Fibroblast of skin of scalp (primary cell): ENCODE measurements around the gene TSC22D3.
A peak's percentile ranks its signal among the peaks of the same experiment; 100 is the strongest.
"Not testable (repeated sequence)": the region's sequence is repeated elsewhere in the genome, so short reads cannot be mapped to it uniquely, and the experiment has no call there.

Experiments
- DNase-seq: peaks from one replicate; pipeline ENCODE4 v3.0.0-alpha.2; 2013

Gene TSC22D3

DNA sequence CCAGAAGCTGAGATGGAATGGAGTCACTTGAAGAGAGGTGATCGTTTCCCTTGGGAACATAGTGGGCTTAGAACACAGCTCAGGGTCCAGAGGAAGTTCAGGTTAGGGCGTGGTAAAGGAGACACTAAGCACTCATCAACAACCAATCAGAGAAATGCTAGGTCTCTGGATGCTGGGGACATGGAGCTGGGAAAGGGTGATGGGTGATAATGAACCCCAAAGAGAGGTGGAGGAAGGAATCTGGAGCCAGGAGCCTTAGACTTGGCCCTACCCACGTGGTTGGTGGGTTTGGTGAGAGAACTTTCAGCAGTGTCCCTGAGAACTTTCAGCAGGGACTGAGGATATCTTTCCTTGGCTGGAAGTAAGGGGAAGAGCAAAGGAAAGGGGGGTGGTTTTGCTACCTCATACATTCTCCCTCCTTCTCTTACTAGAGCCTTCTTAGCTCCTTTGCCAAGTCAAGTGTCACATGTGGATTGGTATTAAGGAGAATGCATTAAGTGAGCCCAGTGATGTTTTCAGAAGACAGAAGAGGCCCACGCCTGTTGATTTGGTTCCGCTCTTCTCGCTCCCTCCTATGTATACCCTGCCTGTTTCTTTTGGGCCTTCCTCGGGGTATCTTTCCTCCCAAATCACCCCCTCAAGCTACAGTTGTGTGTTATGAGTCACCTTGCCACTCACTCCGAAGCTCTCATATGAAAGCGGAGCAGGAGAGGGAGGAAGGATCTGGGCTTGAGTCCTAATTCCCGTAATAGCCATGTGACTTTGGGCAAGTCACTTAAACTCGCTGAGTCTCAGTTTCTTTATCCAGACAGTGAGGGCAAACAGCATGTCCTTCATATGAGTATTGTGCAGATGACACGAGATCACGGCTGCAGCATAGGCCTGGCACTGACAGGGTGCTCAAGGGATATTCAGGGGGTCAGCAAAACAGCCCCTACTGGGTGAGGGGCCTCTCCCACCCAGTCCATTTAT lies 63.1 kb downstream of the TSC22D3 start:
- peak; percentile 11 for DNase-seq

DNA sequence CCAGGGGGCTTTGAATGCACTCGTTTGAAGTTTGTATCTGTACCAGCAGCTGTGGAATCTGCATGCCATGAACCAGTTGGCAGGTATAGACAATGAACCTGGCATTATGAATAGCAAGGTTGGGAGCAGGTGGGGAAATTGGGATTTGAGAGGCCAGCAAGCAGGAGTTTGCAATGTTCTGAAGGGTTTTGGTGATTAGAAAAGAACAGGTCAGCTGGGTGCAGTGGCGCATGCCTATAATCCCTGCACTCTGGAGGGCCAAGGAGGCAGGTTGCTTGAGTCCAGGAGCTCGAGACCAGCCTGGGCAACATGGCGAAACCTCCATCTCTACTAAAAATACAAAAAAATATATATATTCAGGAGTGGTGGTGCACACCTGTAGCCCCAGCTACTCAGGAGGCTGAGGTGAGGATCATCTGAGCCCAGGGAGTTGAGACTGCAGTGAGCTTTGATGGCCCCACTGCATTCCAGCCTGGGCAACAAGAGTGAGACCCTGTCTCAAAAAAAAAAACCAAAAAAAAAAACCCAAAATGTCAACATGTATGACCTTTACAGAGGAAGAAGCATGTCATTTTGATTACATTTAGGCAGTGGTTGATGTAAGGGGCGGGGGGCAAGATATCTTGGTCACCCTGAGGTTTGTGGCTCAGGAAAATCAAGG lies 63.9 kb downstream of the TSC22D3 start:
- DNase-seq: no peak

DNA sequence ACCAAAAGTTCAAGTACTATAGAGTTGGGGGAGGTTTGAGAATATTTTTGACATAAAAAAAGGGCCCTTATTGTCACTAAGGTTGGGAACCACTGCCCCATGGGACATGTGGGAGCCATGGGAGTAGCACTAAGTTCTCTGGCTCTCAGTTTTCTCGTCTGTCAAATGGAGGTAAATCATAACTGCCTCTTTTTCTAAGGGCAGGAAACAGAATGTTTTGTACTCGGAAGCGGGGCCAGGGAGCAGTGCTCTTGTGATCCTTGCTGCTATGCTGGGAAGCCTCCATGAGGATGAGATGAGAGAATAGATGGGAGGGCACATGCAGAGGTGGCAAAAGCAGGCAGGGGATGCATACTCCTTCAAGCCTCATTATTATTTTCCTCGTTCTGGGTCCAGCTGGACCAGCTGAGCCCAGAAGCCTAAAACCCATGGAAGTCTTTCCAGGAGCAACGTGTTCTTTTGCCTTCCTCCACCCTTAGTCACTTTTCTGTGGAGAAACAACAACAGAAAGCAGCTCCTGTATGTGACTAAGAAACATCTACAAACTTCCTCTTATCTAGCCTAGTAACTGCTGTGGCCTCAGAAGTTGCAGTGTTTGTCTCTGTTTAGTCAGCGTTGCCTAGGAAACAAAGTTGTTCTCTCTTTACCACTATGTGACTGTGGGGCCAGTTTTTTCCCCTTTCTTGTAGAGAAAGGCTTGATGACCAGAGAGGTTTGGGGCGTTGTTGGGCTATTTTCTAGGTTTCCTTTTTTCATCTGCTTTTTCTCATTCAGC lies 64.8 kb downstream of the TSC22D3 start:
- DNase-seq: peak; percentile 86

DNA sequence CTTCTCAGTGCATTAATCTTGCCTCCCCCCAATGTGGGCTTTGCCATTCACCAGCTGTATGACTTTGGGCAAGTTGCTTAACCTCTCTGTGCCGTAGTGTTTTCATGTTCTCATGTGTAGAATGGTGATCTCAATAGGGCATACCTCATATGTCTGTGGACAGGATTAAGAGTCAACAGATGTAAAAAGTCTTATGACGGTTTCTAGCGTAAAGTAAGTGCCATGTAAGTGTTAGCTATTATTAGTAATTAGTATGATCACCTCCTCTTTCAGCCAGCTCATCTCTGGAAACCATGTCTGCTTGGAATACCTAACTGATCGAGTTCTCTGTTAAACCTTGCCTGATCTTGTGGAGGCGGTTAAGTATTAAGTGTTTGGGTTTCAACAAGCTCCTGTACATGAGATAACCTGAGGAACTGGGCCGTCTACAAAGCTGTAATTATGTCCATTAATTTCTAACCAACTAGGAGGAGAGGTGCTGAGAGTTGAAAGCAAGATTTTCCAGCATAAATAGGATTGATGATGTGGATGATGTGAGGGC lies 66.3 kb downstream of the TSC22D3 start:
- no peak for DNase-seq

DNA sequence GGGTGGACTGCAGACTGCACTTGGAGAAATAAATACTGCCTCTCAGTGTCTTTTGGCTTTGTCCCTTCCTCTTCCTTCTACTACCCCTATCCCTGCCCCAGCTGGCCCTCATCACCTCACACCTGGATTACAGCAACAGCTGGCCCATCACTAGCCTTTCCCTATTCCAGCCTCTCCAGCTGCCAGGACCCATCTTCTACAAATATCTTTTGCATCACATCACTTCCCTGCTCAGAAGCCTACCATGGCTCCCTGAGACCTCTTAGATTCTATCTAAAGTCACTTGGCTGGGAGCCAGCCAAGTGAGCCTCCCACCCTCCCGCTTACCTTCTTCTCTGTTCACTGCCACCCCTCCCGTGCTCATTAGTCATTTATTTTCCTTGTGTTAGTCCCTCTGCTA lies 66.8 kb downstream of the TSC22D3 start:
- no peak for DNase-seq

DNA sequence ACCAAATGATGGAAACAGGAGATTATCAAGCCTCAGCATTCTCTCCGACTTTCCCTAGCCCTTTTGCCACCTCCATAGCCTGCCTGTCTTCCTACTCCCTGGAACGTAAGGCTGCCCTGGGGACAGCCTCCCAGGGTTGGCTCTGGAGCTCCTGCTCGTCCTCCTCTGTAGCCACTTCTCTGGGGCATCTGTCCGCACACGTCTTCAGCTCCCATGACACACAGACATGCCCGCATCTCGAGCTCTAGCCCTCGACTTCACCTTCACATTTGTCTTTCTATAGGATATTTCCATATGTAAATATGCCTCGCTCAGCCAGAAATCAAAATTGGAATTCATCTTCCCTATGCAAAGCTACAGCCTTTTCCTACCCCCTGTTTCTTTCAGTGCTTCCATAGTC lies 67.7 kb downstream of the TSC22D3 start:
- no peak for DNase-seq

DNA sequence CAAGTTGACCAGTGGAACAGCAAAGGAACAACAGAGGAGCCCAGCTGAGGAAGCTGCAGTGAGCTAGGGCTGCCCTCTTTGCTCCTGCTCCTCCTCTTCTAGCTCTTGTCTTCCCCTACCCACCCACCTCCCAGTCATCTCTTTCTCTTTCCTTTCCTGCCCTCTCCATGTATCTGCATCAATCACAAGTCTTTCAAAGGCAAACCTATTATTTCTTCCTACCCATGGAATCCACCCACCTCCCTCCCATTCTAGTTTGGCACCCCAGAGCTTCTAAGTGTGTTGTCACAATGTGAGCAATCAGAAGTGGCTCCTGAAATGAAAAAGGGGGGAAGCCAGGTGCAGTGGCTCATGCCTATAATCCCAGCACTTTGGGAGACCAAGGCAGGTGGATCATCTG lies 69.3 kb downstream of the TSC22D3 start:
- DNase-seq: no peak

DNA sequence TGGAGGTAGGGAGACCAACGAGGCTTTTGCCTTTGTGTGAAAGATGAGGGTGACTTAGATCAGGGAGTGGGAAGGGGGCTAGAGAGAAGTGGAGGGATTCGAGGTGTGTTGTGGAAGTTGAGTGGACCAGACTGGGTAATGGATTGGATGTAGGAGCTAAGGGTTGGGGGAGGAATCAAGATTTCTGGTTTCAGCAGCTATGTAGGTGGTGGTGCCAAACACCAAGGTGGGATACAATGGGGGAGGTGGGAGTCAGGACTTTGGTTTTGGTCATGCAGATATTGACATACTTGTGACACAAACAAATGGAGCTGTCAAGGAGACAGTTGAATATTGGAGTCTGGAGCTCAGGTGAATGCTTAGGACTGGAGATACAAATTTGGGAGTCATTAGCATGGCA lies 71.0 kb downstream of the TSC22D3 start:
- DNase-seq: no peak

DNA sequence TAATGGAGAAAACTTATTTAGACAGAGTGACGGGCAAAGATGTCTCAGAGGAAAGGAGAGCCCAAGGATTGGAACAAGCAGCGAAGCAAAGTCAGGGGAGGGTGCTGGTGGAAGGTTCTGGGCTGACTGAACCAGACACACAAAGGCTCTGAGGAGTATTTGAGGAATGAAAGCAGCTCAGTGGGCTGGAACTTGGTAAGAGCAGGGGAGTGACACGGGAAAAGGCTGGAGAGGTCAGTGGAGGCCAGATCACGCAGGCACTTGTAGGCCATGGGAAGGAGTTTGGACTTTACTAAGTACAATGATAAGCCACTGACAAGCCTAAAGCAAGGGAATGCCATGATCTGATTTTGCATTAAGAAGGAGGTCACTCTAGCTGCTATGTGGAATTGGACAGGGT lies 71.4 kb downstream of the TSC22D3 start:
- no peak for DNase-seq

DNA sequence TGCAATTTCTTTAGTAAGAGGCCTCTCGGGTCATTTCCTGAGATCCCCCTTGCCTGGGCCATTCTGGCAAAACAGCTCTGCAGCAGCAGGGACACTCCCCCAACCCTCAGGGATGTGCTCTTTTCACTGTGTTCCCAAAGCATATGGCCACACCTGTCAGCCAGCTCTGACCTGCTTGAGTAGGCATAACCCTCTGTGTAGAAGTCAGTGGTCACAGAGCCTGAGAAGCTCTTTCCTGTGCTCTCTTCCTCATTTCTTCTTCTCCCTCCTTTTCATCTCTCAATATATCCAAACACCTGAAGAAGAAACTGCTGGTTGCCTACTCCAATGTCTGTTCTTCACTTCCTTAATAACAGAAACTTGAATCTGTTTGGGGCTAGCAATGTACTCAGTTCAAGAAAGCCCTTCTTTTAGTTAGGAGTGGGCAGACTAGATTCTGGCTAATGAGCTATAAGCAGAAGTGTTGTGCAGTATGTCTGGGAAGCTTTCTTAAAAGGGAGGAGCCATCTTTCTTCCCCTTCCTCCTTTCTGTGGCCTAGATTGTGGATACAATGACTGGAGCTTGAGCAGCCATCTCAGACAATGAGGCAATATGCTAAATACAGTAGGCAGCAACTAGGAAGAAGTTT lies 74.0 kb downstream of the TSC22D3 start:
- no peak for DNase-seq

DNA sequence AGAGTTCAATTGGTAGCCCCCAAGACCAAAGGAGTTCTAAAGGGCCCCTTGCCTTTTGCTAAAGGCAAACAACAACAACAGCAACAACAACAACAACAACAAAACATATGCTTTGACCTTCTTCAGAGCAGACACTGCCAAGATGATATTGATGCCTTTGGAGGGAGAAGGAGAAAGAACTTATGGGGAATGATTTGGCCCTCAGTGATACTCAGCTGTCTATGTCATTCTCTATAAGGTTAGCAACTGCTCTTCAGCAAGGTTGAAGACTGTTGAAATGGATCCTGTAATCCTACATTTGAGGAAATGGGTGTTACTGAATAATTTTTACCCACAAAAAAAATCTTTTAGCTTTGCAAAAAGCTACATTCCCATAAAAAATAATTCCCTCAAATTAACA lies 74.8 kb downstream of the TSC22D3 start:
- DNase-seq: no peak

DNA sequence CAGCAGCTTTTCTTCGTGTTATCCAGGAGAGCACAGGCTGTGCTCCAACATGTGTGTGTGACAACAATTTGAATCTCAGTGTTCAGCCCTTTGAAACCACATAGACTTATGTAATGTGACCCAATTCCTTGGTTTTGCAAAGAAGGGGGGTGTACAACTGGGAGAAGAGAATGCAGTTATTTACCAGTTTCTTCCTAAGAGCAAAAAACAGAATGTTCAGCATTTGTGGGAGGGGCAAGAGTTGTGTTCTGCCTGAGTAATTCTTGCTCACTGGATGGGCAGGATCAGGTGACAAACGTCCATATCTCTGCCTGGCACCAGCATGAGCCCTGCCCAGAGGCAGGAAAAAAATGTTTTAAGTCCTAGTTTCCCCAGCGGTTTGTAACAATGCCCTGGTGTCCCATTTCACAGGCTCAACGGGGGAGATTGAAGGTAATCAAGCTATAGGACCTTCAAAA lies 75.2 kb downstream of the TSC22D3 start:
- no peak for DNase-seq

DNA sequence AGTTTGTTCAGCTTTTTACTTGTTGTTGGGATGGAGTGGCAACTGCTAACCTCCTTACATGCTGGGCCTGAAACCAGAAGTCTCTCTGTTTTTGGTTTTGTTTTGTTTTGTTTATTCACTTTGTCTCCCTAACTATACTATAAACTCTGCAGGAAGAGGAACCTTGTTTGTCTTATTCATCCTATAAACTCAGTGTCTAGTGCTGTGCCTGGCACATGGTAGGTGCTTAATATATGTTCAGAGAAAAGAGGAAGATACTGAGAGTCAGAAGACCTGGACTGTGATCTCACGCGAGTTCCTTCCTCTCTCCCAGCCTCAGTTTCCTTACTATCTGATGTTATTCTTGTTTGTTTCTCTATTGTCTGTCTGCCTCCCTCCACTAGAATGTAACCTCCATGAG lies 76.0 kb downstream of the TSC22D3 start:
- no peak for DNase-seq

DNA sequence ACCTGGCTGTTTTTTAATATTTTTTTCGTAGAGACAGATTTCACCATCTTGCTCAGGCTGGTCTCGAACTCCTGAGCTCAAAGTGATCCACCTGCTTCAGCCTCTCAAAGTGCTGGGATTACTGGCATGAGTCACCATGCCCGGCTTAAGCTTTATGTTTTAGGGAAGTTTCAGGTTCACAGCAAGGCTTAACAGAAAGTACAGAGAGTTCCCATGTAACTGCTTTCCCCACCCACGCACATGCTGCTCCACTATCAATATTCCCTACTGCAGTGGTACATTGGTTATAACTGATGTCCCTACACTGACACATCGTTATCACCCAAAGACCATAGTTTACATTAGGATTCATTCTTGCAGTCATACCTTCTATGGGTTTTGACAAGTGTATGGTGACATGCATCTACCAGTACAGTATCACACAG lies 84.6 kb downstream of the TSC22D3 start:
- DNase-seq: no peak

DNA sequence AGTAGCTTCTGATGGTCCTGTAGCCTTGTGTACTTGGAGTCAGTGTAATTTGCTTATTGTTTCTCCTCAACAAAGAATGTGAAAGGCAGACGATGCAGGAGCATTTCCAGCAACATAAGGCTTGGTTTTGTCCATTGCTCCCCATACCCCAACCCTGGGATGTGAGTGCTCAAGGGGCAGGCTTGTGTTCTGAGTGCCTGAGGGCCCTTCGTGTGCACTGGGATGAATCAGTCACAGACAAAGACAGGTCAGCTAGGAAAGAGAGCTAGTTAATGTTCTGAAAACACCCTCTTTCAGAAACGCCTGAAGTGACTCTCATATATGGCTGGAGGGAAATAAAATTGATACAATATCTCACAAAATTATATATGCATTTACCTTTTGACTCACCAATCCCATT lies 88.1 kb downstream of the TSC22D3 start:
- DNase-seq: no peak

DNA sequence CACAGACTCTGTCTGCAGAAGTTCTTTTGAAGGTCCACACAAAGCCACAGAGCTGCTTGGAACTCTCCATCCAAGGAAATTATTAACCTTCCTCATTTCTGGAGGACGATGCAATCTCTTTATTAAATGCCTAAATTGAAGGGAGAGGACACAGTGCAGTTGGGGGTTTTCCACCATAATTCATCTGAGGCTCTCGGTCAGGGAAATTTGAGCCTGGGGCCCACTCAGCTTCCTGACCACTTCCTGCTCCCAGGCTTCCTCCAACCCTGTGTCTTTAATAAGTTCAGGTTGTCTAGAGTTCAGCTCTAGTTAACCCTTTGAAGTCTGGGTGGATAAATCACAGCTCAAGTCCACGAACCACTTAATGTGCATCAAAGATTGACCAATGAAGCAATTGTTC lies 88.8 kb downstream of the TSC22D3 start:
- no peak for DNase-seq

DNA sequence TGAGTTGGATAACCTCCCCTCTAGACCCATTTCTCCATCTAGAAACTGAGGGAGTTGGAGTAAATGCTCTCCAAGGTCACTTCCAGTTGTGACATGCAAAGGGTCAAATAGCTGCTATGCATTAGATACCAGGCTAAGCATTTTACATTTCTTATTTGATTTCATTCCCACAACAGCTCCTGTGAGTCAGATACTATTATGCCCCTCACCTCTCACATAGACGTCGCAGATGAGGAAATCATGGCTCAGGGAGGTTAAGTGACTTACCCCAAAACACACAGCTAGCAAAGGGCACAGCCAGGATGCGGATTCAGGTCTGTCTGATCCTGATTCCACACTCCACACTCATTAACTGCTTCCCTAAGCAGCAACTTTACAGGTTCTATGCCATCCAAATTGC lies 89.6 kb downstream of the TSC22D3 start:
- DNase-seq: no peak

DNA sequence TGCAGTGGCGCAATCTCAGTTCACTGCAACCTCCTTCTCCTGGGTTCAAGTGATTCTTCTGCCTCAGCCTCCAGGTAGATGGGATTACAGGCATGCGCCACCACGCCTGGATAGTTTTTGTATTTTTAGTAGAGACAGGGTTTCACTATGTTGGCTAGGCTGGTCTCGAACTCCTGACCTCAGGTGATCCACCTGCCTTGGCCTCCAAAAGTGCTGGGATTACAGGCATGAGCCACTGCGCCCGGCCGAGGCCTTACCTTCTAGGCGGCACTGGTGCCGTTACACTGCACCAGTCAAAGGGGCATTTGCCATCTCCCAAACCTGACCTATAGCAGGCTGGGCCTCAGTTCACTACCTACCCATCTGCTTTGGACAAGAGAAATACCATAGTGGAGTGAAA lies 90.0 kb downstream of the TSC22D3 start:
- not testable (repeated sequence) for DNase-seq

DNA sequence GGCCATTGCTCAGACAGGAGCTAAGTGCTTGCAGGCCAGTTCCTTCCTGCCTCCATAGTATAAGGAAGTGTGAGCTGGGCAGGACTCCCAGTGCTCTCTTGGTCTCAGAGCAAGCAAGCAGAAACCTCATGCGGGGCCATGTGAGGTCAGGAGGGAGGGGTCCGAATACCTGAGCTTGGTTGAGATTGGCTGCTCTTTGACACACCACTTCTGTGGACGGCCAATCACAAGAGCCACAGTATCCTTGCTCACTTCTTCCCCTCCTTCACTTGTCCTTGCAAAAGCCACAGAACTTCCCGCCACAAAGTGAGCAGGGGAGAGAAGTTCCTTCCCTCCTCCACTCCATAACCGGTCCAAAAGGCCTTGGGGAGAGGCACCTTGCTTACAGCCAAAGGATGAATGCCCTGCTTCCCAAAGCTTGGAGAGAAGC lies 90.6 kb downstream of the TSC22D3 start:
- no peak for DNase-seq

DNA sequence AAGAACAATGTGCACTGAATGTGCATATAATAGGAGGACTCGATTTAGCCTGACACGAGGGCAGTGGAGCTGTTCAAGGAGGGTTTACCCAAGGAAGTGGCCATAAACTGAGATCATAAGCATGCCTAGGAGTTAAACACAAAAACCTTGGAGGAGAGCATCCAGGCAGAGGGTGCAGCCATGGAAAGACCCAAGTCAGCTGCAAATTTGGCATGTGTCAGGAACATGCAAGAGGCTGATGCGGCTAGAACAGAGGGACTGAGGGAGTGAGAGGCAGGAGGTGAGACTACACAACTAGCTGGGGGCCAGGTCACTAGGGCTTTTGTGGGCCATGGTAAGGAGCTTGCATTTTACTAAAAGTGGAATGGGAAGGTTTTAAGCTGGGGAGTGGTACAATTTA lies 91.7 kb downstream of the TSC22D3 start:
- no peak for DNase-seq

DNA sequence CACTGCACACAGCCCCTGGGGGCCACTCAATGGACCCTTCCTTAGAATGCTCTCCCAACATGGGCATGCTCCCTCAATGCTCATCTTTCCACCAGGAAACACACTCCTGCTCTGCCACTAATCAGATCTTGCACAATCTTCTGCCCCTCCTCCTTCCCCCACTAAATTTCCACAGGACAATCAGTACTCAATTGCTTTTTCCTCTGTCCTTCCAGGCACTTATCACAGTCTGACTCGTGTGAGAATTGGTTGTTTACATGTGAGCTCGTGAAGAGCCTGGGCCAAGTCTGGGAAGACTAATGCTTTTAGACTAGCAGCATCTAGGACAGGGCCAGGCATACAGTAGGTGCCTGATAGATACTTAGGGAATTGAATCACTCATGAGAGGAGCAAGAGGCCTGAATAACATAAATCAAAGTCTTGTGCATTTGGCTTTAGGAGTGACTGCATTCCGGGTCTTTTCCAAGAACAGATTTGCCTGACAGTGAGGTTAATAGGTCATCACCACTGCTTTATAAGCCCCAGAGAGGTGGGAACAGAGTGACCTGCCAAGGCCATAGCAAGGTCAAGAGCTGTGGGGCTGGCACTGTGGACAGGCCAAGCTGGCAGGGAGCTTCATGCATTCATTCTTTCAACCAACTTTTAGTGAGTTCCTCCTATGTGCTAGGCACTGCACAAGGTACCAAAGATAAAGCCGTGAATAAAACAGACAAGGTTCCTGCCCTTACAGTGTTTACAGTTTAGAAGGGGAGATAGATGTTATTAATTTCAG lies 92.3 kb downstream of the TSC22D3 start:
- no peak for DNase-seq

DNA sequence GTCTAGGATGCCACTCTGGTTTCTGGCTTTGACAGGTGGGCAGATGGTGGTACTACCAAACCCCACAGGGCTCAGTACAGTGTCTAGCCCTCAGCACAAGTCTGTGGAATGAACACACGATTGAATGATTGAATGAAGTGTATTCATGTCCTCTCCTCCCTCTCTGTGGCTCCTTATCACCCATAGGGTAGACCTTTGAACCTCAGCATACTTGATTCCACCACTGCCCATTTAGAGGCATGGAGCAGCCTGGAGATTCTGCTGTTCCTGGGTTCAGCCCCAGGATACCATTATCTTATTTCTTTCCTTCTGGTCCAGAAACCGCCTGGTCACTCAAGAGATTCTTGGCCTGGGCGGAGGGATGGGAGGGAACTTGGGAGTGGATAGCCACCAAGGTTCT lies 93.3 kb downstream of the TSC22D3 start:
- DNase-seq: no peak
